Measurements from ENCODE around the gene CCDC110.

DNA sequence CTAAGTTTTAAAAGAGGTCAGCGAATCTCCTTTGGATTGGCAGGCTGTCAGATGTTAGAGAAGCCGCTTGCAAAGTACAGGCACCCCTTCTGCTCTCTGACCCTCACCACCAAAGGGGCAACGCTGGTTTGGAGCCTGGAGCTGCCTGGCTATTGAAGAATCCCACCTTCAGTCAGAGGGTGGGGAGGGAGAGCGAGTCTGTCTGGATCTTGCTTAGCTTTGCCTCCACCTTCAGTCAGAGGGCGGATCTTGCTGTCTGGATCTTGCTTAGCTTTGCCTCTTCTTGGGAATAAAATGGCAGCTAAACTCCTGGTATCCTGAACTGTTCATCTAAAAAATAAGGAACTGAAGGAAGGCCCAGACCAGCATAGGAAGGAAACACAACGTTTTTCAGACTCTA is 7.3 kb downstream of the CCDC110 start:
- TF ChIP-seq POLR2AphosphoS5 (IDR thresholded peaks at IDR 0.05; ENCODE audit: low read depth, low read length) (no peak), POLR2A (IDR thresholded peaks at IDR 0.05; ENCODE audit: low read depth, low read length) (no peak)
